Trophoblast cell (in vitro differentiated cells and primary cell): ENCODE measurements around the gene CHTF18.

Source experiments
- DNase-seq, 2 donors: peaks; one replicate each; pipeline ENCODE4 v3.0.0-alpha.2; 2016
- H2AFZ ChIP-seq: 2 replicates; pipeline ENCODE4 v1.6.1; 2013; ENCODE audit warnings: low read length, moderate library complexity, mild to moderate bottlenecking; ENCODE audit not compliant: insufficient read depth, poor library complexity
- H2AK5ac ChIP-seq: 2 replicates; pipeline ENCODE4 v1.6.1; 2013; ENCODE audit warnings: mild to moderate bottlenecking, low read length
- H2BK120ac ChIP-seq: 2 replicates; pipeline ENCODE4 v1.6.1; 2013; ENCODE audit warnings: low read length, mild to moderate bottlenecking, moderate library complexity; ENCODE audit not compliant: insufficient read depth, poor library complexity
- H2BK12ac ChIP-seq: 2 replicates; pipeline ENCODE4 v1.6.1; 2013; ENCODE audit warnings: mild to moderate bottlenecking, low read length, moderate library complexity
- H2BK5ac ChIP-seq: 2 replicates; pipeline ENCODE4 v1.6.1; 2013; ENCODE audit warnings: low read length, low read depth, moderate library complexity, mild to moderate bottlenecking; ENCODE audit not compliant: poor library complexity
- H3K14ac ChIP-seq: 2 replicates; pipeline ENCODE4 v1.6.1; 2013; ENCODE audit warnings: mild to moderate bottlenecking, low read length
- H3K18ac ChIP-seq: 2 replicates; pipeline ENCODE4 v1.6.1; 2013; ENCODE audit warnings: mild to moderate bottlenecking, low read length
- H3K23ac ChIP-seq: 2 replicates; pipeline ENCODE4 v1.6.1; 2013; ENCODE audit warnings: low read length
- H3K27ac ChIP-seq: 2 replicates; pipeline ENCODE4 v1.5.1; 2013; ENCODE audit warnings: low read depth, mild to moderate bottlenecking, inconsistent platforms, low read length, moderate library complexity
- H3K27me3 ChIP-seq: 2 replicates; pipeline ENCODE4 v1.6.1; 2013; ENCODE audit warnings: inconsistent platforms, mild to moderate bottlenecking, low read length, moderate library complexity; ENCODE audit not compliant: insufficient read depth
- H3K36me3 ChIP-seq, 2 experiments: 1 replicate in 1 of 2; 2 replicates in 1 of 2; pipeline ENCODE4 v1.6.1; 2013; ENCODE audit warnings: low read length in 2 of 2, mild to moderate bottlenecking in 2 of 2, moderate library complexity in 1 of 2; ENCODE audit not compliant: insufficient read depth in 2 of 2, control insufficient read depth in 1 of 2
- H3K4ac ChIP-seq: 2 replicates; pipeline ENCODE4 v1.6.1; 2013; ENCODE audit warnings: low read depth, mild to moderate bottlenecking, low read length, moderate library complexity
- H3K4me1 ChIP-seq, 2 experiments: 1 replicate in 1 of 2; 2 replicates in 1 of 2; pipeline ENCODE4 v1.6.1; 2013; ENCODE audit warnings: low read length in 2 of 2, mild to moderate bottlenecking in 2 of 2, moderate library complexity in 1 of 2; ENCODE audit not compliant: insufficient read depth in 2 of 2, control insufficient read depth in 1 of 2
- H3K4me2 ChIP-seq: 2 replicates; pipeline ENCODE4 v1.6.1; 2013; ENCODE audit warnings: inconsistent platforms, mild to moderate bottlenecking, low read length, moderate library complexity
- H3K4me3 ChIP-seq: 2 replicates; pipeline ENCODE4 v1.5.1; 2013; ENCODE audit warnings: mild to moderate bottlenecking, low read depth, low read length, inconsistent platforms
- H3K79me1 ChIP-seq: one replicate; pipeline ENCODE4 v1.6.1; 2013; ENCODE audit warnings: low read length
- H3K79me2 ChIP-seq: 2 replicates; pipeline ENCODE4 v1.6.1; 2013; ENCODE audit warnings: low read length, mild to moderate bottlenecking; ENCODE audit not compliant: control insufficient read depth, insufficient read depth, poor library complexity
- H3K9ac ChIP-seq: 2 replicates; pipeline ENCODE4 v1.6.1; 2013; ENCODE audit warnings: mild to moderate bottlenecking, low read length
- H3K9me3 ChIP-seq: 2 replicates; pipeline ENCODE4 v1.6.1; 2013; ENCODE audit warnings: low read depth, mild to moderate bottlenecking, control low read depth, inconsistent platforms, low read length; ENCODE audit not compliant: insufficient read depth
- H4K12ac ChIP-seq: 2 replicates; pipeline ENCODE4 v1.6.1; 2013; ENCODE audit warnings: low read depth, mild to moderate bottlenecking, low read length, moderate library complexity
- H4K8ac ChIP-seq: 2 replicates; pipeline ENCODE4 v1.6.1; 2013; ENCODE audit warnings: low read depth, mild to moderate bottlenecking, low read length, moderate library complexity
- H4K91ac ChIP-seq: one replicate; pipeline ENCODE4 v1.6.1; 2013; ENCODE audit warnings: low read depth, mild to moderate bottlenecking, low read length, moderate library complexity
- WGBS: extraction: QIAGEN DNeasy Blood & Tissue Kit; methylation state at CpG from one replicate; pipeline ENCODE4 v1.1.7; 2013; ENCODE audit warnings: missing lambda C conversion rate; ENCODE audit not compliant: insufficient read length, insufficient coverage; ENCODE audit errors: extremely low coverage; 5-methylcytosine and 5-hydroxymethylcytosine counted together

The CHTF18 gene

DNA sequence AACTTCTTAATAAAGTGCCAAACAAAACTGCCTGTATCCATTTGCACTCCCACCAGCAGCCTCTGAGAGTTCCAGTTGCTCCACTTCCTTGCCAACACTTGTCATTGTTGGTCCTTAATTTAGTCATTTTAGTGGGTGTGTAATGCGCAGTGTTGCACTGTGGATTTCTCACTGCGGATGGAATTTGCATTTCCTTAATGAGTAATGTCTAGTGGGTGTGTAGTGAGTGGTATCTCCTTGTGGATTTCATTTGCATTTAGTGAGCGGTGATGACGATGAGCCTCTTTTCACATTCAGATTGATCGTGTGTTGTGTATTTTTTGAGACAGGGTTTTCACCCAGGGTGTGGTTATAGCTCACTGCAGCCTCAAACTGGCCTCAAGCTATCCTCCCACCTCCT is 32.0 kb upstream of the CHTF18 start:
- no CpG with 5 or more reads among the region's 5 CpGs for WGBS
- no peak overlapping the region for H3K18ac ChIP-seq
- no peak overlapping the region for H2BK5ac ChIP-seq
- peaks cover 3% of the 10 kb centered on the region for H3K79me1 ChIP-seq
- H2AFZ ChIP-seq = no peak overlapping the region
- no peak overlapping the region for H2BK120ac ChIP-seq
- no peaks in the 10 kb centered on the region for H3K27me3 ChIP-seq
- no peaks in the 10 kb centered on the region for H3K79me2 ChIP-seq
- H4K8ac ChIP-seq = no peak overlapping the region
- H2AK5ac ChIP-seq = no peak overlapping the region
- DNase-seq = no peak
- peaks cover 5% of the 10 kb centered on the region for H3K9me3 ChIP-seq
- no peak overlapping the region for H4K12ac ChIP-seq
- no peak overlapping the region for H3K23ac ChIP-seq
- no peak overlapping the region for H3K27ac ChIP-seq
- H2BK12ac ChIP-seq = no peak overlapping the region
- H3K4me1 ChIP-seq = peaks cover 12% of the 10 kb centered on the region in 2 experiments
- no peak overlapping the region for H3K4me2 ChIP-seq
- no peak overlapping the region for H4K91ac ChIP-seq
- no peaks in the 10 kb centered on the region for H3K36me3 ChIP-seq
- H3K14ac ChIP-seq = no peak overlapping the region
- H3K4me3 ChIP-seq = no peak overlapping the region
- no peak overlapping the region for H3K4ac ChIP-seq
- H3K9ac ChIP-seq = no peak overlapping the region

DNA sequence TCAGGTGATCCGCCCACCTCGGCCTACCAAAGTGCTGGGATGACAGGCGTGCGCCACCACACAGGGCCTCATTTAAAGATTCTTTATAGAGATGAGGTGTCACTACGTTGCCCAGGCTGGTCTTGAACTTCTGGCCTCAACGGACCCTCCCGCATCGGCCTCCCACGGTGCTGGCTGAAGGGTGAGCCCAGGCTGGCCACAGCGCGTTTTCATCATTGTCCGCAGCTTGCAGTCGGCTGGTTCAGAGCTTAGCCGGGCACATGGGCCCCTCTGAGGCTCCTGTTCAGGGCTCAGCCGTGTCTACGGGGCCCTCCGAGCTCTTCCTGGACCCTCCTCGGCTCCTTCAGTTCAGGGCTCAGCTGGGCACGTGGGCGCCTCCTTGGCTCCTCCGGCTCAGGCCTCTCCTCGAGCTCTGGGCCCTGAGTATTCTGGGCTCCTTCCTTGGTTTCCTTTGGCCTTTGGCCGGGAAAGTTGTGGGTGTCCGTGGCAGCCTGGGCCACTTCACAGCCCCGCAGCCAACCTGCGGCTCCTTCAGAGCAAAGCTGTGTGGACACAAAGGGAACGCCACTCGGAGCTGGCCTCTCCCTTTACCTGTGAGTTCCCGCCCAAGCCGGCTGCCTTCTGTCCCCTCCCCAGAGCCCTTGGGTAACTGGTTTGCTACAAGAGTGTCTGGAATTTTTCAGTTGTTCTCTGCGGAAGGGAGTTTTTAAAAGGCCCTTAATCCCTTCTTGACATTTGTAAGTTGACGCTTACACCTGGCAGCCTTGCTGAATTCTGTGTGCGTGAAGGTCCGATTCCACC is 29.1 kb upstream of the CHTF18 start:
- Histone ChIP-seq H3K9ac (no peak overlapping the region), H3K79me2 (no peaks in the 10 kb centered on the region), H3K27ac (peak overlapping the region; percentile 11), H4K12ac (peak overlapping the region; percentile 6), H3K4me2 (no peak overlapping the region), H3K14ac (peak overlapping the region; percentile 21), H3K36me3 (no peaks in the 10 kb centered on the region), H3K4me1 (peaks cover 12% of the 10 kb centered on the region in 2 experiments), H3K18ac (no peak overlapping the region), H3K4ac (no peak overlapping the region), H3K9me3 (peaks cover 5% of the 10 kb centered on the region), H3K4me3 (no peak overlapping the region), H2BK120ac (peak overlapping the region; percentile 47), H3K23ac (no peak overlapping the region), H2BK12ac (peak overlapping the region; percentile 23), H3K79me1 (peaks cover 3% of the 10 kb centered on the region), H4K91ac (peak overlapping the region; percentile 53), H2BK5ac (no peak overlapping the region), H2AFZ (peak overlapping the region; percentile 66), H2AK5ac (peak overlapping the region; percentile 35), H4K8ac (peak overlapping the region; percentile 30), H3K27me3 (no peaks in the 10 kb centered on the region)
- DNase-seq = peak in 1 of 2 donors; percentile 18
- no CpG with 5 or more reads among the region's 34 CpGs for WGBS

- no peak overlapping the region for H2BK5ac ChIP-seq
- H3K4me2 ChIP-seq = no peak overlapping the region
- peaks cover 12% of the 10 kb centered on the region in 2 experiments for H3K4me1 ChIP-seq
- peaks cover 3% of the 10 kb centered on the region for H3K79me1 ChIP-seq
- no peak overlapping the region for H2AK5ac ChIP-seq
- no peak overlapping the region for H2AFZ ChIP-seq
- no peak overlapping the region for H3K14ac ChIP-seq
- H3K79me2 ChIP-seq = no peaks in the 10 kb centered on the region
- DNase-seq = no peak
- H3K4ac ChIP-seq = no peak overlapping the region
- no peak overlapping the region for H4K12ac ChIP-seq
- no peak overlapping the region for H4K91ac ChIP-seq
- no peaks in the 10 kb centered on the region for H3K27me3 ChIP-seq
- no peak overlapping the region for H2BK12ac ChIP-seq
- H4K8ac ChIP-seq = no peak overlapping the region
- H3K9me3 ChIP-seq = peaks cover 7% of the 10 kb centered on the region
- H3K4me3 ChIP-seq = peak overlapping the region; percentile 16
- no peak overlapping the region for H3K9ac ChIP-seq
- WGBS = no CpG with 5 or more reads among the region's 15 CpGs
- H3K18ac ChIP-seq = no peak overlapping the region
- H2BK120ac ChIP-seq = no peak overlapping the region
- no peaks in the 10 kb centered on the region for H3K36me3 ChIP-seq
- no peak overlapping the region for H3K23ac ChIP-seq
- no peak overlapping the region for H3K27ac ChIP-seq
These were observed 28.4 kb upstream of the CHTF18 start for GRCh38 chr16:760065-760464.

DNA sequence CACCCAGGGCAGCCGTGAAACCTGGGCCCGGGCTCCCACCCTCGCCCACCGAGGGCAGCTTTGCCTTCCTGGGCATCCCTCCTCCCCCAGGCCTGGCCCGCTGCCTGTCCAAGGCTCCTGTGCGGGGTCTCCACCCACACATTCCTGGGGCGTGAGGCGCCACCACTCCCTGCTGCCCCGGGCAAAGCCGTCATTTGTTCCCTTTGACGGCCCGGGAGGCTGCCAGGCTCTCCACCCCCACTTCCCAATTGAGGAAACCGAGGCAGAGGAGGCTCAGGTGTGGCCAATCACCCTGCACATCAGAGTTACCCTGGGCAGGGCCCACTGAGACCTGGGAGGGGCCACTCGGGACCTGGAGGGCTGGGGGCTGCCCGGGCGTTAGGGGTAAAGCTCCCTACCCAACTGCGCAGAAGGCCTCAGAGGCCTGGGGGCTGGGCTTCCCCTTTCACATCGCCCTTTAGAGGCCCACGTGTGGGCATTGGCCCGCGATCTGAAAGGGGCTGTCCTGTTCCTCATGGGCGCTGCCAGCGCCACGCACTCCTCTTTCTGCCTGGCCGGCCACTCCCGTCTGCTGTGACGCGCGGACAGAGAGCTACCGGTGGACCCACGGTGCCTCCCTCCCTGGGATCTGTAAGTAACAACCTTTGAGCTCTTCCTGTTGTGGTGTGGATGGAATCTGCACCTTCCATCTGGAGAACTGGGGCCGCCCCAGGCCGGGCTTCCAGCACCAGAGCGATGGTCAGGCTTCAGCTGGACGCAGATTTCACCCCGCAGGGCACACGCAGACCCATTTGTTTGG is 27.7 kb upstream of the CHTF18 start, which contains the start of gene MSLN:
Gene MSLN (plus strand): TSS at position 190 of the 799 bp plus-strand sequence. CDS start 1,947 bp downstream, outside the sequence.
- peak within 1 kb of the TSS; percentile 16 for H3K4me3 ChIP-seq
- no CpG with 5 or more reads among the region's 37 CpGs for WGBS
- H3K4me2 ChIP-seq = no peak within 1 kb of the TSS
- H3K14ac ChIP-seq = no peak within 1 kb of the TSS
- no peak within 1 kb of the TSS for H2BK12ac ChIP-seq
- no peak for DNase-seq
- peaks cover 12% of the 10 kb centered on the region in 2 experiments for H3K4me1 ChIP-seq
- H3K79me1 ChIP-seq = peaks cover 3% of the 10 kb centered on the region
- H3K9me3 ChIP-seq = peaks cover 5% of the 10 kb centered on the region
- no peak within 1 kb of the TSS for H4K91ac ChIP-seq
- H3K23ac ChIP-seq = no peak within 1 kb of the TSS
- H3K79me2 ChIP-seq = no peaks in the 10 kb centered on the region
- H2BK120ac ChIP-seq = no peak within 1 kb of the TSS
- no peak within 1 kb of the TSS for H3K18ac ChIP-seq
- H2AK5ac ChIP-seq = no peak within 1 kb of the TSS
- no peak within 1 kb of the TSS for H2BK5ac ChIP-seq
- no peak within 1 kb of the TSS for H4K12ac ChIP-seq
- no peaks in the 10 kb centered on the region for H3K36me3 ChIP-seq
- H2AFZ ChIP-seq = no peak within 1 kb of the TSS
- no peak within 1 kb of the TSS for H3K27ac ChIP-seq
- H3K27me3 ChIP-seq = no peaks in the 10 kb centered on the region
- no peak within 1 kb of the TSS for H3K9ac ChIP-seq
- H4K8ac ChIP-seq = no peak within 1 kb of the TSS
- H3K4ac ChIP-seq = no peak within 1 kb of the TSS
